ENCODE data around the gene FANCB. TPM values are rescaled to one million over a fixed set of nuclear protein-coding genes. Genes with fewer than 3 reads are reported as not detected.

Gene FANCB
- total RNA-seq, 6 donors from 2014 or later: 0.46 to 1.7 (median 1.0) TPM; not detected in 1

GRCh38 chrX:14817571-14817970 is 55.3 kb downstream of the FANCB start:
- H3K27me3 ChIP-seq: no peaks in the 10 kb centered on the region
- no peak overlapping the region for H3K4me3 ChIP-seq
- TF ChIP-seq EP300 (IDR thresholded peaks at IDR 0.05) (no peak), CTCF (IDR thresholded peaks at IDR 0.05) (no peak), POLR2A (IDR thresholded peaks at IDR 0.05) (no peak), POLR2AphosphoS5 (IDR thresholded peaks at IDR 0.05) (no peak)
- no peak for DNase-seq
- WGBS, 2 donors: 62% methylated on average over 2 of the region's 2 CpGs
- H3K27ac ChIP-seq: no peak overlapping the region
- ATAC-seq (ENCODE audit: low FRiP score in 2 of 2): no peak
- H3K9me3 ChIP-seq: peaks cover 0 to 6% (median 0%) of the 10 kb centered on the region in 4 donors
- H3K36me3 ChIP-seq: no peaks in the 10 kb centered on the region
- no peaks in the 10 kb centered on the region for H3K4me1 ChIP-seq

GRCh38 chrX:14802943-14803710 is 69.7 kb downstream of the FANCB start:
- no peak for ATAC-seq (ENCODE audit: low FRiP score in 2 of 2)
- no peaks in the 10 kb centered on the region for H3K9me3 ChIP-seq
- no peaks in the 10 kb centered on the region for H3K27me3 ChIP-seq
- H3K27ac ChIP-seq: no peak overlapping the region
- DNase-seq: no peak
- H3K4me3 ChIP-seq: no peak overlapping the region
- TF ChIP-seq EP300 (IDR thresholded peaks at IDR 0.05) (no peak), POLR2A (IDR thresholded peaks at IDR 0.05) (no peak), POLR2AphosphoS5 (IDR thresholded peaks at IDR 0.05) (no peak)
- 54 to 67% methylated on average over 1 of the region's 1 CpG for WGBS, 2 donors
- no peaks in the 10 kb centered on the region for H3K36me3 ChIP-seq
- H3K4me1 ChIP-seq: no peaks in the 10 kb centered on the region

- no peak overlapping the region for H3K4me3 ChIP-seq
- no peak for TF ChIP-seq CTCF (IDR thresholded peaks at IDR 0.05)
- no peak for TF ChIP-seq POLR2AphosphoS5 (IDR thresholded peaks at IDR 0.05)
- no peak for TF ChIP-seq POLR2A (IDR thresholded peaks at IDR 0.05)
- TF ChIP-seq EP300 (IDR thresholded peaks at IDR 0.05): no peak
- WGBS, 2 donors: 67 to 88% methylated on average over 2 of the region's 2 CpGs
- ATAC-seq (ENCODE audit: low FRiP score in 2 of 2) (no peak), DNase-seq (no peak)
- no peaks in the 10 kb centered on the region for H3K4me1 ChIP-seq
- H3K27ac ChIP-seq: no peak overlapping the region
- H3K9me3 ChIP-seq: no peaks in the 10 kb centered on the region
- no peaks in the 10 kb centered on the region for H3K36me3 ChIP-seq
- H3K27me3 ChIP-seq: no peaks in the 10 kb centered on the region
These were observed 71.7 kb downstream of the FANCB start for GRCh38 chrX:14801136-14801535.

- ATAC-seq (ENCODE audit: low FRiP score in 2 of 2) (no peak), DNase-seq (no peak)
- WGBS, 2 donors: 57 to 71% methylated on average over 3 of the region's 3 CpGs
- Histone ChIP-seq H3K4me3 (no peak overlapping the region), H3K27ac (no peak overlapping the region), H3K36me3 (no peaks in the 10 kb centered on the region), H3K27me3 (no peaks in the 10 kb centered on the region), H3K4me1 (no peaks in the 10 kb centered on the region), H3K9me3 (no peaks in the 10 kb centered on the region)
- no peak for TF ChIP-seq POLR2AphosphoS5 (IDR thresholded peaks at IDR 0.05)
- no peak for TF ChIP-seq EP300 (IDR thresholded peaks at IDR 0.05)
- no peak for TF ChIP-seq CTCF (IDR thresholded peaks at IDR 0.05)
- no peak for TF ChIP-seq POLR2A (IDR thresholded peaks at IDR 0.05)
These were observed 74.0 kb downstream of the FANCB start for GRCh38 chrX:14798805-14799397.

Other genes starting within 250 kb of the FANCB start
- 10 to 100 TPM; 12.5 to 39.6 (median 31.1) TPM for gene MOSPD2, start 352 bp upstream of the FANCB start, total RNA-seq

Data from upper lobe of left lung (tissue), 6 donors.